GM12878 (cell line): ENCODE results near the gene FAM217B. TPM values are rescaled to one million over a fixed set of nuclear protein-coding genes. Genes with fewer than 3 reads are reported as not detected.

Source experiments
- E2F8 ChIP-seq: fragments of 450-650 bp; IDR thresholded peaks from 2 replicates; pipeline ENCODE4 v1.6.1; 2018; ENCODE audit warnings: mild to moderate bottlenecking, low read depth, moderate library complexity; ENCODE audit not compliant: partially characterized antibody
- EZH2 ChIP-seq: IDR thresholded peaks from 2 replicates; pipeline ENCODE4 v1.6.1; 2012; ENCODE audit warnings: low read depth, mild to moderate bottlenecking, control low read depth, inconsistent platforms, low read length, borderline replicate concordance; ENCODE audit not compliant: control insufficient read depth
- HSF1 ChIP-seq: fragments of 150-350 bp; IDR thresholded peaks from 2 replicates; pipeline ENCODE4 v1.6.1; 2014; ENCODE audit warnings: mild to moderate bottlenecking, low read depth, low read length
- JUND ChIP-seq: IDR thresholded peaks from 2 replicates; pipeline ENCODE4 v1.6.1; 2012; ENCODE audit warnings: low read depth, mild to moderate bottlenecking, low read length, improper control_type of control experiment, moderate library complexity
- NBN ChIP-seq: fragments of 450-650 bp; IDR thresholded peaks from 2 replicates; pipeline ENCODE4 v1.6.1; 2016
- NFYA ChIP-seq: IDR thresholded peaks from 2 replicates; pipeline ENCODE4 v1.6.1; 2011; ENCODE audit warnings: low read depth, mild to moderate bottlenecking, low read length, improper control_type of control experiment, borderline replicate concordance
- polyA plus RNA-seq, 11 experiments: library from polyadenylated mRNA; depleted of rRNA in 4 of 11; unstranded in 6 of 11; stranded (reverse) in 5 of 11; fragments of >200 nt; fragmentation: Nextera tagmentation in 4 of 11; fragmentation: Illumina TruSeq in 1 of 11; extraction: Ambion mirVana in 4 of 11; extraction: Trizol in 1 of 11; gene quantifications; 1 replicate in 1 of 11; 2 replicates in 10 of 11; pipeline versions ENCODE4 v1.2.1 to v1.2.3, GENCODE V29; 2011 to 2016; ENCODE audit warnings: inconsistent platforms in 2 of 11, missing spikeins in 2 of 11, low read depth in 1 of 11
- total RNA-seq, 4 experiments: library from RNA; depleted of rRNA in 3 of 4; stranded (reverse); fragments of >200 nt in 3 of 4; fragmentation: Illumina TruSeq in 1 of 4; extraction: Trizol in 1 of 4; gene quantifications; 2 replicates each; pipeline versions ENCODE4 v1.2.1 to v1.2.3, GENCODE V29; 2013 to 2021
- TF ChIP-seq, protein P1 (sequence below): fragments of 450-650 bp; IDR thresholded peaks from 2 replicates; pipeline ENCODE4 v1.6.1; 2018; ENCODE audit warnings: borderline replicate concordance, mild to moderate bottlenecking; ENCODE audit not compliant: partially characterized antibody

The FAM217B gene
- total and polyA plus RNA-seq, 10 of the 15 experiments (the other 5 are each of a cell fraction or from before 2014, with no cell fraction given), result 6.3 to 18.3 (median 10.6) TPM

- TF ChIP-seq, protein P1, sequence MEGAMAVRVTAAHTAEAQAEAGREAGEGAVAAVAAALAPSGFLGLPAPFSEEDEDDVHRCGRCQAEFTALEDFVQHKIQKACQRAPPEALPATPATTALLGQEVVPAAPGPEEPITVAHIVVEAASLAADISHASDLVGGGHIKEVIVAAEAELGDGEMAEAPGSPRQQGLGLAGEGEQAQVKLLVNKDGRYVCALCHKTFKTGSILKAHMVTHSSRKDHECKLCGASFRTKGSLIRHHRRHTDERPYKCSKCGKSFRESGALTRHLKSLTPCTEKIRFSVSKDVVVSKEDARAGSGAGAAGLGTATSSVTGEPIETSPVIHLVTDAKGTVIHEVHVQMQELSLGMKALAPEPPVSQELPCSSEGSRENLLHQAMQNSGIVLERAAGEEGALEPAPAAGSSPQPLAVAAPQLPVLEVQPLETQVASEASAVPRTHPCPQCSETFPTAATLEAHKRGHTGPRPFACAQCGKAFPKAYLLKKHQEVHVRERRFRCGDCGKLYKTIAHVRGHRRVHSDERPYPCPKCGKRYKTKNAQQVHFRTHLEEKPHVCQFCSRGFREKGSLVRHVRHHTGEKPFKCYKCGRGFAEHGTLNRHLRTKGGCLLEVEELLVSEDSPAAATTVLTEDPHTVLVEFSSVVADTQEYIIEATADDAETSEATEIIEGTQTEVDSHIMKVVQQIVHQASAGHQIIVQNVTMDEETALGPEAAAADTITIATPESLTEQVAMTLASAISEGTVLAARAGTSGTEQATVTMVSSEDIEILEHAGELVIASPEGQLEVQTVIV, result no peak
- TF ChIP-seq NBN, result no peak
- no peak for TF ChIP-seq HSF1
- no peak for TF ChIP-seq NFYA
- no peak for TF ChIP-seq EZH2
- no peak for TF ChIP-seq E2F8
- TF ChIP-seq JUND, result no peak
Measured at GRCh38 chr20:59966428-59966827, 26.2 kb downstream of the FAM217B start (continued).
